HepG2 (cell line): ENCODE measurements around the gene IGLL1. TPM values are rescaled to one million over a fixed set of nuclear protein-coding genes. Genes with fewer than 3 reads are reported as not detected.
A peak's percentile ranks its signal among the peaks of the same experiment; 100 is the strongest.

Source experiments
- ATAC-seq: fragments of 200-7000 bp; cut with Tn5 transposase; 3 replicates; pipeline ENCODE4 v1.9.1; 2020; ENCODE audit warnings: mild to moderate bottlenecking, moderate library complexity
- BruUV-seq: library from RNA; stranded (reverse); fragments of 400-500 nt; replicated peaks from 2 replicates; lab custom pipeline; 2021; lab: Mats Ljungman, UMichigan
- CTCF ChIA-PET: fragments of 300-600 bp; formaldehyde crosslinking; extraction: SDS; loops from one replicate; lab custom pipeline; 2021; ENCODE audit warnings: low total read pairs, inconsistent platforms, low intra/inter-chr PET ratio; lab: Yijun Ruan, JAX
- POLR2A ChIA-PET: fragments of 350-600 bp; sonication (Branson Sonifier 250); formaldehyde crosslinking; loops from one replicate; lab custom pipeline; 2020; ENCODE audit warnings: antibody characterized with exemption, inconsistent platforms; lab: Yijun Ruan, JAX
- DNase-seq: peaks from one replicate; pipeline ENCODE4 v3.0.0-alpha.2; 2015; ENCODE audit warnings: low spot score
- FAIRE-seq: peaks from 3 replicates; lab custom pipeline; 2011; peaks lifted over from hg19 to GRCh38; lab: Jason Lieb, UNC
- H2AFZ ChIP-seq: one replicate; pipeline ENCODE4 v1.6.1; 2011; ENCODE audit warnings: low read length, inconsistent platforms
- H3K27ac ChIP-seq: fragments of 300-600 bp; 3 replicates; pipeline ENCODE4 v1.8.0; 2011; ENCODE audit warnings: mixed run types, mild to moderate bottlenecking, mixed read lengths, low read length, inconsistent platforms; ENCODE audit not compliant: insufficient read depth; ENCODE audit errors: extremely low read length
- H3K27me3 ChIP-seq, 2 experiments: fragments of 200-600 bp in 1 of 2; 2 replicates in 1 of 2; 3 replicates in 1 of 2; pipeline versions ENCODE4 v1.6.0 to v1.8.0; 2011; ENCODE audit warnings: low read length in 2 of 2, mild to moderate bottlenecking in 2 of 2, moderate library complexity in 2 of 2, inconsistent platforms in 1 of 2; ENCODE audit not compliant: insufficient read depth in 2 of 2, control insufficient read depth in 1 of 2
- H3K36me3 ChIP-seq, 2 experiments: fragments of 200-600 bp in 1 of 2; replicated peaks in 1 of 2; 2 replicates in 1 of 2; 3 replicates in 1 of 2; pipeline versions ENCODE4 v1.5.1 to v1.8.0; 2011; ENCODE audit warnings: low read length in 2 of 2, inconsistent platforms in 1 of 2; ENCODE audit not compliant: insufficient read depth in 2 of 2, control insufficient read depth in 1 of 2
- H3K4me1 ChIP-seq: 2 replicates; pipeline ENCODE4 v1.5.1; 2012; ENCODE audit warnings: low read length, inconsistent platforms; ENCODE audit not compliant: insufficient read depth
- H3K4me2 ChIP-seq: 2 replicates; pipeline ENCODE4 v1.6.0; 2011; ENCODE audit warnings: low read depth, low read length, inconsistent platforms
- H3K4me3 ChIP-seq, 3 experiments: fragments of 200-600 bp in 1 of 3; sonication (generic), shearing (Covaris generic) in 1 of 3; replicated peaks in 1 of 3; 2 replicates each; pipeline ENCODE4 v1.5.1; 2011 to 2016; ENCODE audit warnings: low read length in 3 of 3, inconsistent platforms in 2 of 3, low read depth in 2 of 3, mild to moderate bottlenecking in 2 of 3, control low read depth in 1 of 3, mixed read lengths in 1 of 3; ENCODE audit not compliant: insufficient read depth in 1 of 3
- H3K79me2 ChIP-seq: one replicate; pipeline ENCODE4 v1.6.1; 2011; ENCODE audit warnings: low read length, inconsistent platforms; ENCODE audit not compliant: insufficient read depth
- H3K9ac ChIP-seq: 2 replicates; pipeline ENCODE4 v1.6.0; 2011; ENCODE audit warnings: mild to moderate bottlenecking, low read depth, low read length, inconsistent platforms; ENCODE audit not compliant: insufficient read depth
- H3K9me3 ChIP-seq: 2 replicates; pipeline ENCODE4 v1.5.1; 2012; ENCODE audit warnings: mild to moderate bottlenecking, low read length
- H4K20me1 ChIP-seq: 2 replicates; pipeline ENCODE4 v1.6.0; 2011; ENCODE audit warnings: inconsistent platforms, mild to moderate bottlenecking, low read length, moderate library complexity; ENCODE audit not compliant: insufficient read depth
- ATF3 ChIP-seq: sonication (generic); formaldehyde crosslinking; IDR thresholded peaks from 2 replicates; pipeline ENCODE4 v1.4.0; 2020; ENCODE audit warnings: missing genetic modification reagents
- BCLAF1 ChIP-seq: fragments of 450-650 bp; IDR thresholded peaks from 2 replicates; pipeline ENCODE4 v1.6.1; 2017; ENCODE audit warnings: mild to moderate bottlenecking
- HDAC1 ChIP-seq: sonication (generic); formaldehyde crosslinking; IDR thresholded peaks from 2 replicates; pipeline ENCODE4 v1.5.1; 2020; ENCODE audit warnings: mild to moderate bottlenecking, missing genetic modification reagents
- MYNN ChIP-seq: sonication (generic); formaldehyde crosslinking; IDR thresholded peaks from 2 replicates; pipeline ENCODE4 v1.4.0; 2020; ENCODE audit warnings: mild to moderate bottlenecking, low read depth, missing genetic modification reagents
- RBM39 ChIP-seq: fragments of 200-400 bp; formaldehyde crosslinking; IDR thresholded peaks from one replicate; pipeline ENCODE4 v1.6.1; 2018; ENCODE audit warnings: antibody characterized with exemption, mild to moderate bottlenecking, low read depth, low read length; ENCODE audit not compliant: poor library complexity, severe bottlenecking
- SKIL ChIP-seq: sonication (generic); formaldehyde crosslinking; IDR thresholded peaks from 2 replicates; pipeline ENCODE4 v1.8.0; 2022; ENCODE audit warnings: missing genetic modification reagents, mild to moderate bottlenecking, moderate library complexity, borderline replicate concordance
- TCF7 ChIP-seq: sonication (generic); IDR thresholded peaks from 2 replicates; pipeline ENCODE4 v1.6.1; 2016; ENCODE audit warnings: antibody characterized with exemption, low read depth
- TFDP1 ChIP-seq: IDR thresholded peaks from 2 replicates; pipeline ENCODE4 v1.6.1; 2016; ENCODE audit warnings: missing compliant biosample characterization, missing genetic modification reagents, borderline replicate concordance
- ZNF362 ChIP-seq: sonication (generic); formaldehyde crosslinking; IDR thresholded peaks from 2 replicates; pipeline ENCODE4 v1.4.0; 2020; ENCODE audit warnings: missing genetic modification reagents, mild to moderate bottlenecking, borderline replicate concordance
- ZNF597 ChIP-seq: sonication (generic); formaldehyde crosslinking; IDR thresholded peaks from 2 replicates; pipeline ENCODE4 v1.5.0; 2020; ENCODE audit warnings: missing genetic modification reagents
- ZNF644 ChIP-seq: IDR thresholded peaks from 2 replicates; pipeline ENCODE4 v1.6.1; 2016; ENCODE audit warnings: low read depth
- ZNF761 ChIP-seq: sonication (generic); formaldehyde crosslinking; conservative IDR thresholded peaks from 2 replicates; pipeline ENCODE4 v1.4.0; 2020; ENCODE audit warnings: mild to moderate bottlenecking, missing genetic modification reagents
- ZNF782 ChIP-seq: sonication (generic); formaldehyde crosslinking; IDR thresholded peaks from 2 replicates; pipeline ENCODE4 v1.4.0; 2020; ENCODE audit warnings: missing genetic modification reagents, mild to moderate bottlenecking, borderline replicate concordance
- WGBS: methylation state at CpG from one replicate; pipeline ENCODE4 v1.1.6; 2017; ENCODE audit warnings: low lambda C conversion rate; 5-methylcytosine and 5-hydroxymethylcytosine counted together
- in situ Hi-C: cut with HindIII; loops from 2 replicates; pipeline ENCODE4 v1.10.0; 2017; ENCODE audit warnings: low pct_unique_long_range_greater_than_20kb; ENCODE audit not compliant: extremely low pct_ligation_motif_present
- intact Hi-C: fragments of 100-400 bp; cut with micrococcal nuclease; formaldehyde crosslinking; loops from one replicate; pipeline ENCODE4 v1.10.0; 2022; ENCODE audit not compliant: unreplicated experiment
- polyA plus RNA-seq, 8 experiments: library from polyadenylated mRNA; depleted of rRNA in 3 of 8; stranded (reverse) in 7 of 8; unstranded in 1 of 8; fragments of >200 nt; fragmentation: Illumina TruSeq in 4 of 8; extraction: Trizol in 4 of 8; gene quantifications; 2 replicates each; pipeline versions ENCODE4 v1.2.1 to v1.2.3, GENCODE V29; 2011 to 2016; ENCODE audit warnings: low read depth in 4 of 8, missing spikeins in 1 of 8, mixed read lengths in 1 of 8; ENCODE audit not compliant: insufficient read depth in 1 of 8
- total RNA-seq, 5 experiments: library from RNA; depleted of rRNA; stranded (reverse); fragments of >200 nt; fragmentation: Illumina TruSeq; extraction: Trizol; gene quantifications; 2 replicates each; pipeline ENCODE4 v1.2.3, GENCODE V29; 2016; ENCODE audit warnings: low read depth in 1 of 5

Gene IGLL1
- total and polyA plus RNA-seq, 2 of the 13 experiments (the other 11 are each of a cell fraction or from before 2014, with no cell fraction given), result not detected

- BruUV-seq, result no TSS peak
- ATAC-seq (peak; percentile 85), DNase-seq (peak; percentile 79), FAIRE-seq (peak; percentile 93)
- intact Hi-C loops (loop anchor here (1.0 to 5.0 kb wide), 3 partner anchors 137 to 217 kb away; no protein-coding TSS in a partner anchor), in situ Hi-C loops (no loop called here)
- Histone ChIP-seq H3K4me3 (peak overlapping the region in 1 of 3 experiments; percentile 25; a peak in 2 of 6 replicates), H2AFZ (peak overlapping the region; percentile 37), H3K27me3 (0 out of 5 replicates have a peak, but pooled peaks cover 0 to under 1% of the 10 kb centered on the region in 2 experiments), H3K27ac (no peak overlapping the region), H3K79me2 (no peaks in the 10 kb centered on the region), H3K9ac (no peak overlapping the region), H3K36me3 (no peaks in the 10 kb centered on the region), H3K4me1 (peaks cover 60% of the 10 kb centered on the region), H4K20me1 (no peaks in the 10 kb centered on the region), H3K4me2 (peak overlapping the region; percentile 42), H3K9me3 (no peaks in the 10 kb centered on the region)
- 70% methylated on average over 11 of the region's 21 CpGs for WGBS
- ChIA-PET POLR2A (no interaction called here), CTCF (interaction anchor here (1.1 to 1.6 kb wide), 2 partner anchors 137 to 153 kb away, joined by 3 to 21 read pairs; no protein-coding TSS in a partner anchor)
- TF ChIP-seq ZNF597 (CRISPR knock-in tag) (no peak), SKIL (CRISPR knock-in tag) (no peak), TFDP1 (0 out of 2 replicates have a peak, but pooled peaks have one; percentile 17), HDAC1 (no peak), TCF7 (no peak), ZNF782 (no peak), ZNF761 (CRISPR knock-in tag) (no peak), MYNN (CRISPR knock-in tag) (no peak), BCLAF1 (no peak), RBM39 (no peak), ZNF362 (CRISPR knock-in tag) (no peak; the same call in 1 of the 2 replicates), ZNF644 (CRISPR knock-in tag) (peak; percentile 64), ATF3 (no peak)
Measured at GRCh38 chr22:23539135-23539838, 40.8 kb downstream of the IGLL1 start.
